ENCODE measurements around the gene PLEKHM2. TPM values are rescaled to one million over a fixed set of nuclear protein-coding genes. Genes with fewer than 3 reads are reported as not detected.

The PLEKHM2 gene
- polyA plus RNA-seq, 1 donor, result 26.6 TPM

GRCh38 chr1:15732686-15733081 is 48.6 kb downstream of the PLEKHM2 start:
- H3K36me3 ChIP-seq (ENCODE audit: control insufficient read depth, insufficient read depth, low read length), result peaks cover 70% of the 10 kb centered on the region
- no CpG with 5 or more reads among the region's 7 CpGs for WGBS (ENCODE audit: insufficient coverage, low lambda C conversion rate)

GRCh38 chr1:15733218-15733725 is 49.2 kb downstream of the PLEKHM2 start:
- peaks cover 34% of the 10 kb centered on the region for H3K4me1 ChIP-seq (ENCODE audit: control insufficient read depth, insufficient read depth, low read length)
- WGBS (ENCODE audit: insufficient coverage, low lambda C conversion rate), result no CpG with 5 or more reads among the region's 11 CpGs
- H3K27ac ChIP-seq (ENCODE audit: low read length), result no peak overlapping the region
- no peak overlapping the region for H3K4me3 ChIP-seq (ENCODE audit: low read length)
- peaks cover 64% of the 10 kb centered on the region for H3K36me3 ChIP-seq (ENCODE audit: control insufficient read depth, insufficient read depth, low read length)
- no peak for DNase-seq
- no peaks in the 10 kb centered on the region for H3K27me3 ChIP-seq (ENCODE audit: control insufficient read depth, insufficient read depth, low read length)
- H3K9me3 ChIP-seq (ENCODE audit: control insufficient read depth, low read depth, low read length), result peaks cover 3% of the 10 kb centered on the region

More at GRCh38 chr1:15732686-15733081, 48.6 kb downstream of the PLEKHM2 start:
- Histone ChIP-seq H3K4me1 (ENCODE audit: control insufficient read depth, insufficient read depth, low read length) (peaks cover 31% of the 10 kb centered on the region), H3K27me3 (ENCODE audit: control insufficient read depth, insufficient read depth, low read length) (no peaks in the 10 kb centered on the region), H3K4me3 (ENCODE audit: low read length) (no peak overlapping the region), H3K9me3 (ENCODE audit: control insufficient read depth, low read depth, low read length) (peaks cover 3% of the 10 kb centered on the region), H3K27ac (ENCODE audit: low read length) (no peak overlapping the region)
- DNase-seq, result no peak

- no peak overlapping the region for H3K27ac ChIP-seq (ENCODE audit: low read length)
- WGBS (ENCODE audit: insufficient coverage, low lambda C conversion rate), result no CpG with 5 or more reads among the region's 27 CpGs
- H3K4me3 ChIP-seq (ENCODE audit: low read length), result no peak overlapping the region
- peaks cover 3% of the 10 kb centered on the region for H3K9me3 ChIP-seq (ENCODE audit: control insufficient read depth, low read depth, low read length)
- DNase-seq, result no peak
- no peaks in the 10 kb centered on the region for H3K27me3 ChIP-seq (ENCODE audit: control insufficient read depth, insufficient read depth, low read length)
- peaks cover 59% of the 10 kb centered on the region for H3K36me3 ChIP-seq (ENCODE audit: control insufficient read depth, insufficient read depth, low read length)
- H3K4me1 ChIP-seq (ENCODE audit: control insufficient read depth, insufficient read depth, low read length), result peaks cover 34% of the 10 kb centered on the region
Measured at GRCh38 chr1:15733726-15734226, 49.7 kb downstream of the PLEKHM2 start.

DNA sequence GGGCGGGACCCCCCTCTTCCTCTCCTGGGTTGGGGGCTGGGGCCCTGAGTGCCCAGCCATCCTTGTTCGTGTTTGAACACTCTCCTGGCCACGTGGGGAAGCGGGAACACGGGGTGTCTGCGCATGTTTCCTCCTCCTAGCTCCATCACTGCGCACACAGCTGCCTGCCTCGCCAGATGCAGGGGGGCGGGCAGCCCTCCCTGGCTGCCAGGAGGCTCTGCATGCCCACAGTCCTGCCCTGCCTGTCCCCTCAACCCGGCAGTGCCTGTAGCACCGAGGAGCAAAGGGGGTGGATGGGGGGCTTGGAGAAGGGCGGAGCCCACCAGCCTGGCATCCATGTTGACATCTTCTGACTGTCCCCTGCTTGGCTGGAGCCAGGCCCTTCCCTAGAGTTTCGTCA is 50.2 kb downstream of the PLEKHM2 start:
- WGBS (ENCODE audit: insufficient coverage, low lambda C conversion rate), result no CpG with 5 or more reads among the region's 13 CpGs
- H3K27me3 ChIP-seq (ENCODE audit: control insufficient read depth, insufficient read depth, low read length), result no peaks in the 10 kb centered on the region
- no peak overlapping the region for H3K27ac ChIP-seq (ENCODE audit: low read length)
- H3K4me1 ChIP-seq (ENCODE audit: control insufficient read depth, insufficient read depth, low read length), result peaks cover 34% of the 10 kb centered on the region
- no peak for DNase-seq
- peaks cover 3% of the 10 kb centered on the region for H3K9me3 ChIP-seq (ENCODE audit: control insufficient read depth, low read depth, low read length)
- H3K36me3 ChIP-seq (ENCODE audit: control insufficient read depth, insufficient read depth, low read length), result peaks cover 59% of the 10 kb centered on the region
- H3K4me3 ChIP-seq (ENCODE audit: low read length), result no peak overlapping the region

DNA sequence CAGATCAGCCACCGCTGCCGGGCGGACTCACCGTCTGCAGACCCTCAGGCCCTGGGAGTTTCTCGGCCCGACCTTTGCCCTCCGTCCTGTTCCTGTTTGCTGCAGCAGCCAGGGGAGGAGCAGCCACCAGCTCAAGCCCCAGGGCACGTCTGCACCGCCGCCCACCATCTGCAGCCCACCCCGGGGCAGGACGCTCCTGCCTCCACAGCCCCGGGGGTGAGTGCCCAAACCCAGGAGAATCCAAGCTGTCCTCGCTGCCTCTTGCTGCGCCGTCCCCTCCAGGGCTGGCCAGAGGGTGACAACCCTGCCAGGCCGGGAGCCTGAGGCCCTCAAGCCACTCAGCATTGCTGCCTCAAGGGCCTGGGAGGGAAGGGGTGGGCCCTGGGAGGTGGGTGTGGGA is 50.8 kb downstream of the PLEKHM2 start:
- no peaks in the 10 kb centered on the region for H3K27me3 ChIP-seq (ENCODE audit: control insufficient read depth, insufficient read depth, low read length)
- peaks cover 3% of the 10 kb centered on the region for H3K9me3 ChIP-seq (ENCODE audit: control insufficient read depth, low read depth, low read length)
- DNase-seq, result peak in 1 of 2 donors; percentile 38
- peaks cover 34% of the 10 kb centered on the region for H3K4me1 ChIP-seq (ENCODE audit: control insufficient read depth, insufficient read depth, low read length)
- WGBS (ENCODE audit: insufficient coverage, low lambda C conversion rate), result no CpG with 5 or more reads among the region's 17 CpGs
- H3K4me3 ChIP-seq (ENCODE audit: low read length), result no peak overlapping the region
- H3K36me3 ChIP-seq (ENCODE audit: control insufficient read depth, insufficient read depth, low read length), result peaks cover 56% of the 10 kb centered on the region
- no peak overlapping the region for H3K27ac ChIP-seq (ENCODE audit: low read length)

DNA sequence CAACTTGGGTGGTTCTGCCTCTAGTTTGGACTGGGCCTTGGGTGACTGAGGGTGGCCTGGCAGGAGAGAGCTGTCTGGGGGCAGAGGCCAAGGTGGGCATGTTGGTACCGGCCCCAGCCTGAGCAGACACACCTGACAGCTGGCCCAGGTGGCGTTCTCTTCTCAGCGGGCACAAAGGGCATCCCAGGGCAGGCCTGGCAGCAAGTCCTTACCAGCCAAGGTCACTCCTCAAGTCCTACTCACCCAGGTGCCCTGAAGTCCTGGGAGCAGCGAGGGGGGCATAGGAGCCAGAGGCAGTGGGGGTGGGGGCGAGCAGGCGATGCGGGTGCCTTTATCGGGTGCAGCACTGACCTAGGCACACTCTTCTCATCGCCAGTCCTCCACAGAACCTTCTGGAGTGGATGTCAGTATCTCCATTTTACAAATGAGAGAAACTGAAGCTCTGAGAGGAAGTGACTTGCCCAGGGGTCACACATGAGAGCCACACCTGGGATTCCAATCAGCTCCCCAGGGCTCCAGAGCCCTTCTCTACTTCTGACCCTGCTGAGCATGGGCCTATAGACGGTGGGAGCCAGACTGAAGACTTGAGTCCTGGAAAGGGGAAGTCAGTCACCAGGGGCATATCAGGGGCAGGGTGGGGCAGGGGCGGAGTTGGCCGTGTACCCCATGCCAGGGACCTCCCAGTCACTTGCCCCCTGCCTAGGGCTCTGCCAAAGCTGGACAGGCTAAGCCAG is 51.4 kb downstream of the PLEKHM2 start:
- WGBS (ENCODE audit: insufficient coverage, low lambda C conversion rate), result no CpG with 5 or more reads among the region's 12 CpGs
- H3K4me3 ChIP-seq (ENCODE audit: low read length), result no peak overlapping the region
- H3K27ac ChIP-seq (ENCODE audit: low read length), result peak overlapping the region; percentile 81
- peaks cover 51% of the 10 kb centered on the region for H3K36me3 ChIP-seq (ENCODE audit: control insufficient read depth, insufficient read depth, low read length)
- H3K9me3 ChIP-seq (ENCODE audit: control insufficient read depth, low read depth, low read length), result peaks cover 3% of the 10 kb centered on the region
- no peaks in the 10 kb centered on the region for H3K27me3 ChIP-seq (ENCODE audit: control insufficient read depth, insufficient read depth, low read length)
- DNase-seq, result no peak
- H3K4me1 ChIP-seq (ENCODE audit: control insufficient read depth, insufficient read depth, low read length), result peaks cover 34% of the 10 kb centered on the region

- Histone ChIP-seq H3K4me3 (ENCODE audit: low read length) (peak within 1 kb of the TSS; percentile 5), H3K36me3 (ENCODE audit: control insufficient read depth, insufficient read depth, low read length) (peaks cover 43% of the 10 kb centered on the region), H3K27ac (ENCODE audit: low read length) (peak within 1 kb of the TSS; percentile 81), H3K4me1 (ENCODE audit: control insufficient read depth, insufficient read depth, low read length) (peaks cover 39% of the 10 kb centered on the region), H3K9me3 (ENCODE audit: control insufficient read depth, low read depth, low read length) (peaks cover 3% of the 10 kb centered on the region), H3K27me3 (ENCODE audit: control insufficient read depth, insufficient read depth, low read length) (no peaks in the 10 kb centered on the region)
- peak; percentile 89 to 94 for DNase-seq
- WGBS (ENCODE audit: insufficient coverage, low lambda C conversion rate), result no CpG with 5 or more reads among the region's 35 CpGs
Measured at GRCh38 chr1:15736038-15736891, 52.1 kb downstream of the PLEKHM2 start, which contains the start of gene SLC25A34. TSS of gene SLC25A34 (plus strand) at chr1:15736258. CDS start at chr1:15736486, 228 bp downstream.

GRCh38 chr1:15736892-15737261 is 52.8 kb downstream of the PLEKHM2 start:
- WGBS (ENCODE audit: insufficient coverage, low lambda C conversion rate), result no CpG with 5 or more reads among the region's 6 CpGs

DNA sequence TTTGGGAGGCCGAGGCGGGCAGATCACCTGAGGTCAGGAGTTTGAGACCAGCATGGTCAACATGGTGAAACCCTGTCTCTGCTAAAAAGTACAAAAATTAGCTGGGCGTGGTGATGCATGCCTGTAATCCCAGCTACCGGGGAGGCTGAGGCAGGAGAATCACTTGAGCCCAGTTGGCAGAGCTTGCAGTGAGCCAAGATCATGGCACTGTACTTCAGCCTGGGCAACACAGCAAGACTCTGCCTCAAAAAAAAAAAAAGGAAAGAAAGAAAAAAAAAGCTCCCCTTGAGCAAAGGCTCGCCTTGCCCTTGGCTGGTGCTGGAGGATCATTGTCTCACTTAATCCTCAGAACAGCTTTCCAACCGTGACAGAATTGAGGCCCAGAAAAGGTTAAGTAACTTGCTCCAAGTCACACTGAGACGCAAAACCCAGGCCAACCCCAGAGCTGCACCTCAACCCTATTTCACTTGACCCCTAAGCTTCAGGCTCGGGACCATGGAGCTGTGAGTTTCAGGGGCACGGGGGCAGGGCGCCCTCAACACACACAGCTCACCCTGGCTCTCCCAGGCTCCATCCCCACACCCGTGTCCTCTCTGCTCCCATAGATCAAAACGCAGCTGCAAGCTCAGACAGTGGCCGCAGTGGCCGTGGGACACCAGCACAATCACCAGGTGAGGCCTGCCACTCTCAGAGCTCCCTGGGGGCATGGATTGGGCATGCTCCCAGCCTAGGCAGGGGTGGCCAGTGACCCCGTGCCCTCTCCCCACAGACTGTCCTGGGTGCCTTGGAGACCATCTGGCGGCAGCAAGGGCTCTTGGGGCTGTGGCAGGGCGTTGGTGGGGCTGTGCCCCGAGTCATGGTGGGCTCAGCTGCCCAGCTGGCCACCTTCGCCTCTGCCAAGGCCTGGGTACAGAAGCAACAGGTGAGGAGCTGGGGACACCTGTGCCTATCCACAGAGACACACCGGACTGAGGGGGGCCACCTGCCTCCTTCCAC is 53.5 kb downstream of the PLEKHM2 start:
- no peaks in the 10 kb centered on the region for H3K27me3 ChIP-seq (ENCODE audit: control insufficient read depth, insufficient read depth, low read length)
- WGBS (ENCODE audit: insufficient coverage, low lambda C conversion rate), result no CpG with 5 or more reads among the region's 20 CpGs
- peaks cover 3% of the 10 kb centered on the region for H3K9me3 ChIP-seq (ENCODE audit: control insufficient read depth, low read depth, low read length)
- H3K4me3 ChIP-seq (ENCODE audit: low read length), result no peak overlapping the region
- DNase-seq, result no peak
- H3K4me1 ChIP-seq (ENCODE audit: control insufficient read depth, insufficient read depth, low read length), result peaks cover 51% of the 10 kb centered on the region
- H3K27ac ChIP-seq (ENCODE audit: low read length), result peak overlapping the region; percentile 13
- peaks cover 30% of the 10 kb centered on the region for H3K36me3 ChIP-seq (ENCODE audit: control insufficient read depth, insufficient read depth, low read length)

More at GRCh38 chr1:15736892-15737261, 52.8 kb downstream of the PLEKHM2 start:
- peak in 1 of 2 donors; percentile 81 for DNase-seq
- Histone ChIP-seq H3K27ac (ENCODE audit: low read length) (peak overlapping the region; percentile 81), H3K36me3 (ENCODE audit: control insufficient read depth, insufficient read depth, low read length) (peaks cover 37% of the 10 kb centered on the region), H3K4me3 (ENCODE audit: low read length) (no peak overlapping the region), H3K27me3 (ENCODE audit: control insufficient read depth, insufficient read depth, low read length) (no peaks in the 10 kb centered on the region), H3K4me1 (ENCODE audit: control insufficient read depth, insufficient read depth, low read length) (peaks cover 45% of the 10 kb centered on the region), H3K9me3 (ENCODE audit: control insufficient read depth, low read depth, low read length) (peaks cover 3% of the 10 kb centered on the region)
